GM19351 (cell line): ENCODE data around the gene RNASE13.
"Not testable (repeated sequence)": the region's sequence is repeated elsewhere in the genome, so short reads cannot be mapped to it uniquely, and the experiment has no call there.

Experiments
- ATAC-seq: cut with Tn5 transposase; IDR thresholded peaks from one replicate; pipeline ENCODE4 v1.9.1; 2021; ENCODE audit warnings: mild to moderate bottlenecking, moderate library complexity; ENCODE audit not compliant: unreplicated experiment

Gene RNASE13

GRCh38 chr14:21042918-21043317 lies 8.3 kb upstream of the RNASE13 start:
- ATAC-seq, result no peak

DNA sequence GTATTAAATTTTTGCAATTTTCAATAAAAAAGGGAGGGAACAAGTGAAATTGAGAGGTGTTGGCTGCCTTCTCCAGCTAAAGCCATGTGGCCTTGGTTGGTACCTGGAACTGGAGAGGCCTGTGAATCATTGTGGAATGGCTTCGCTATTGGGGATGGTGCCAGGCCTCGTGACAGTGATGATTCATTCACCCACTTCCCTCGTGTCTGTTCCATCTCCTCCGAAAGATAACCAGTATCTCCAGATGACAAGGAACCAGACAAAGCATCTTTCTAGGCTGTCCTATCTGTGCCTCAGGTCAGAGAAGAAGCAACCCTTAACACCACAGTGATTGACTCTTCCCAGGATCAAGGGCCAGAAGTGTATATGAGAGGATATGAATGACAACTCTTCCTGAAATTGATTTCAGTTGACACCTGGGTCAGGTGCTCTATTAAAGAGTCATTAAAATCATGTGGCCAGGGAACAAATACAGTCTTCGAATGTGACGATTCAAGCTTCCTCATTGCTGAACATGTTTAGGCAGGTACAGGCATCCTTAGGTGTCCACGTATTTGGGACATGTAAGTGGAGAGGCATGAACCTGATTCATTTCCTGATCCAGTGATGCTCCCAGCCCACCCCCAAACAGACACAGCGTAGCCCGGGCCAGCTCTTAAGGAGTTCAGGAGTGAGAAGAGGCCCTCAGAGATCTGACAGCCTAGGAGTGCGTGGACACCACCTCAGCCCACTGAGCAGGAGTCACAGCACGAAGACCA lies 7.2 kb upstream of the RNASE13 start, which contains the start of gene RNASE7:
Gene RNASE7 (plus strand): TSS at position 687 of the 758 bp plus-strand sequence. CDS start 631 bp downstream, outside the sequence.
- ATAC-seq, result no peak

GRCh38 chr14:21040941-21041340 lies 6.3 kb upstream of the RNASE13 start:
- ATAC-seq, result not testable (repeated sequence)

GRCh38 chr14:21040370-21040925 lies 5.8 kb upstream of the RNASE13 start:
- no peak for ATAC-seq

DNA sequence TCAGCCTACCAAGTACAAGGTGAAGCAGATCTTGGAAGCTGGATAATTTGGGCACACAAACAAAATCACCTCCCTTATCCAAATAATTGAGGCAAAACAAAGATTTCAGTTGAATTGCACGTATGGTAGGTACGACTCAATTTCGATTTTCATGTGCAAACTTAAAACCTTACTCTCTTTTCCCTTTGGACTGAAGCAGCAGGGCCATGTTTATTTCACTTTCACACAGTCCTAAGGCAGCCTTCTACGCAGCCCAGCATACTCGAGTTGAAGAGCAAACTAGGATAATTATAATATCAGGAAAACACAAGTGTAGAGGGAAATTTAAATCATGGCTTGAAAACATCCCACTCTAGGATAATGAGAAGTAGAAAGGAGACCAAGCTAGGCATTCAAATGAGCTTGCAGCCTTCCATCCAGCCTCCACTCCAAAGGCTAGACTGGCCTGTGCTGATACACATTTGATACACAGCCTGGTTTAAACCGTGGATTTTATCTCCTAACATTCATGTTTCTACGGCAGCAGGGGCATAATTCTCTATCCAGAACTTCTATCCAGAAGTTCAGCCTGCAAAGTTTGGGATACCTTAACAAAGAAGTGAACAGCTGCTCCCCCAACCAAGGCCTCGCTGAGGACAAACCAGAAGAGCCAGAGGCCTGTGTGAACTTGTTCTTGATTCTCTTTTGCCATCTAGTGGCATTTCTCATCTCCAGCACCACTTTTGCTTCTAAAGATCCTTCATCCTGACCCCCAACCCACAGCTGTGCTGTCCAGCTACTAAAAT lies 5.2 kb upstream of the RNASE13 start:
- ATAC-seq, result no peak

DNA sequence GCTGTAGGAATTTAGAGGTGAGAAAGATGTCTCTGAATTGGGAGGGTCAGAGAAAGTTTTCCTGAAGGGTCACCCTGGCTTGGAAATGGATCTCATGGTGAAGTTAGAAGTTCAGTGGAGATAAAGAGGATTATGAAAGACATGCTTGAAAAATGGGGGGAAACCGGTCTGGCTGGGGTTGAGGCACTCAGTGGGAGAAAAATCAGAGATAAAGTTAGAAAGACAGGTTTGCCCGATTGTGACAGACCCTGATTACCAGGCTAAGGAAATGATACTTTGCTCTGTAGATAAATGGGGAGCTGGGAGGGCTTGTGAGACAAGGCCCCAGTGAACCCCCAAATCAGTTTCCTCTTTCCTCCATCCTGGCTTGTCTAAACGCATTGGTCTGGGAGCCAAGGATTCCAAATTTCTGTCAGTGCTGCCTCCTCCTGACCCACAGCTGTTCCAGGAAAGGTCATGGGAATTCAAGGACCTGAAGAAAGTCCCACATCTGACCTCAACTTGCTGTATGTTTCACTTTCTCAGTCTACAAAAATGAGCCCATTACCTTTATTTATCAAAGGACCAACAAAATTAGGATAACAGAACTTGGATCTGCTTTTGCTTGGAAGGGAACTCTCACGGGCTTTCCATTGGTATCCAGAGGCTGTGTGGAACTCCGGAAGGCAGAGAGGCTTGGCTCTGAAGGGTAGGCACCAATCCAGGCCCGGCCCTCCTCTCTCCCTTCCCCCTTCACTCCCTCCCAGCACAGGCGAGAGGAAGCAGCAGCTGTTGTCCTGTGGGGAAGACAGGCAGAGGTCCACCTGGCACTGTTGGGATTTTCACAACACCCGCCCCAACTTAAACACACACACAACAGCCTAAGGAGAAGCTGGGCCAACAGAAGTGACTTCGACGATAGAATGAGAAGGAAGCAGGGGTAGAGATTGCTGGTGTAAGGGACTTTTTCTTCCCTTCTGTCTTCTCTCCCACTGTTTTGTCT lies 4.1 kb upstream of the RNASE13 start:
- ATAC-seq, result no peak

DNA sequence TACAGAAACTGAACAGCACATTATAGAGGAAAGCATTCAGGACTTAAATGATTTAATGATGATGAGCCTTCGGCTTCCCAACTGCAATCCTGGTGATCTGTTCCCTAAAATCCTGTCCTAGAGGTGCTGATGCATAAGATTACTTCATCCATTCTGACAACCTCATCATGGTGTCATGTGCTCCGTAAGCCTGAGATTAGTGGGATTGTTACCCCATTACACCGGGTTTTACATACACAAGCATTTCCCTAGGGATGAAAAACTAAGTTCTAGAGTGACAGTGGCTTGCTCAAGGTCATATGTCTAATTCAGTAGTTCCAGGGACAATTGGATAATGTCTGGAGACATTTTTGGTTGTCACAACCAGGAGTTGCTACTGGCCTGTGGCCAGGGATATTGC lies 2.5 kb upstream of the RNASE13 start:
- ATAC-seq, result no peak

DNA sequence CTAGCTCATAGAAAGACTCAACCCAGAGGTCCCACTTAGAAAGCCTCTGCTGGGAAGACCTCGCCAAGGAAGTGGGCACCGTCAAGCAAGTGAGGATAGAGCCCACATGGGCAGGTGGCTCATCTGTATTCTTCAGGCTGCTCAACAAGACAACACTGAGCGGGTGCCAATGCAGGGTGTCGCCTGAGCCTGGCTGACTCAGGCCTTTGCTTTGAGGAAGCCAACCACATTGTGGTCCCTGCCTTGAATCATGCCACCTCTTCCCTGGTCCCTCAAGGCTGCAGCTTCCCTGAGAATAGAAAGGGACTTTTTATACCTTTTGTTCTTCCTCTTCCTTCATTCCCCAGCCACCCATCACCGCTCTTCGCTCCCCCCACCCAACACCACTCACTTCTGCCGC lies 2.1 kb upstream of the RNASE13 start:
- ATAC-seq, result no peak

DNA sequence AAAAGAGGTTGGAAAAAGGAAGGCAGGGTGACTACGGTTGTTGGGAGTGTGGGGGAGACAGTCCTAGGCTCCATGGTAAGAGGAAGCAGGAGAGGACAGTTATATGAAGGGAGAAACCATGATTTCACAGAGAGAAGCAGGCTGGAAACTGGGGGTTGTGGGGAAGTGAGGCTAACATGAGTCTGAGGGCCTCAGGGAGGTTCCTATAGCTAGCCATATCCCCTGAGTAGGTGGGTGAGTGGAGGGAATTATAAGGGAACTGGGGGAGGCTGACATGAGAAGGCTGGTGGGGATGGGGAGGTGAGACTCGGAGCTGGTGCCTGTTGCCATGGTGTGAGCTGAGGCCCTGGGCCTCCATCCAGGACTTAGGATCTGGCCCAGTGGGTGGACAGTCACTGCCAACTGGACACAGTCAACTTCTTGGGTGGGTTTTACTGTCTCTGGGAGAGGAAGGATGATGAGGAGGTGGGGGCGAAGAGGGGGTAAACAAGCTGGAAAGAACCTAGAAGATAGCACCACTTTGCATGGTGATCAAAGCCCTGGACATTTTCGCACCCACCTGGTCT lies 1.4 kb downstream of the RNASE13 start:
- no peak for ATAC-seq

DNA sequence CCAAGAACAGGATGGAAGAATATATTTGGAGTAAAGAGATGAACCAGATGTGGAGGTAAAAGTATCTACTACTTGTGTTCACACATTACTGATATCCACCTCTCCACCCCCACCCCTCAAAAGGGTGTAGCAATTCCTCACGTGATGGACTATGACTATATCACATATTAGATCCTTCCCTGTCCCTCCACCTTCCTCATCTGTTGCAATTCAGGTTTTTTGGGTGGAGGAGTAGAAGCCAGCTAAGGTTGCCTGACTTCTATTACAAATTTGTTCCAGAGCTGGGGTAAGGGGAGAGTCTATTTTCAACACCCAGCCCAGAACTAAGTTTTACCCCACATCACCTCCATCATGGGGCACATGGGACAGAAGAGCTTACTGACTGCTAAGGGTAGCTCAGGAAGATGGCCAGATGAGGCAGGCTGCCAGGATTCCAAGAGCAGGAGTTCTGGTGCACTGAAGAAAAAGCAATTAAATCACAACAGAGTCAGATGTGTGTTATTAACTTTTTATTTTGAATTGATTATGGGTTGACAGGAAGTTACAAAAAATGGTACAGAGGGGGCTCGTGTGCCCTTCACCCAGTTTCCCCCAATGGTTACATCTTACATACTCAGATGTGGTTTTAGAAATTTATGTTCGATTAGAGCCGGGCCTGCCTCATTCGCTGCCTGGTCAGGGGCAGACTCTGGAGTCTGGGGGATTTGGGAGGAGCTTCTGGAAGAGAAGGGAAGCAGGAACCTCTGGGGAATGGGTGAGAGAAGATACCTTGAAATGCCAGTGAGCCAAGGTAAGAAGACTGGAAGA lies 2.1 kb downstream of the RNASE13 start:
- no peak for ATAC-seq

DNA sequence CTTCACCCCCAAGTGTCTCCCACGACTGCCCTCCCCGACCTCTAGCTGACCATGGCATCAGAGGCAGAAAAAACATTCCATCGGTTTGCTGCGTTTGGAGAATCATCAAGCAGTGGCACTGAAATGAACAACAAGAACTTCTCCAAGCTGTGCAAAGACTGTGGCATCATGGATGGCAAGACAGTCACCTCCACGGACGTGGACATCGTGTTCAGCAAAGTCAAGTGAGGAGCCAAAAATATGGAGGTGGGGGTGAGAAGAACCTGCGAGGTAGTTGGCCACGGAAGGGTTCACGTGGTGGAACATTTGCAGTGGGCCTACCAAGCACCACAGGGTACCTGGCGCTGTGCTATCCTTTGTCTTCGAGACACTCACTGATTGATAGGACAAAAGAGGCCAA lies 4.1 kb downstream of the RNASE13 start:
- no peak for ATAC-seq

- ATAC-seq, result no peak
Observed at GRCh38 chr14:21029917-21030316, 4.7 kb downstream of the RNASE13 start, which contains the start of gene TPPP2. Gene TPPP2 (plus strand): TSS chr14:21030217. CDS start chr14:21030582, 365 bp downstream.

DNA sequence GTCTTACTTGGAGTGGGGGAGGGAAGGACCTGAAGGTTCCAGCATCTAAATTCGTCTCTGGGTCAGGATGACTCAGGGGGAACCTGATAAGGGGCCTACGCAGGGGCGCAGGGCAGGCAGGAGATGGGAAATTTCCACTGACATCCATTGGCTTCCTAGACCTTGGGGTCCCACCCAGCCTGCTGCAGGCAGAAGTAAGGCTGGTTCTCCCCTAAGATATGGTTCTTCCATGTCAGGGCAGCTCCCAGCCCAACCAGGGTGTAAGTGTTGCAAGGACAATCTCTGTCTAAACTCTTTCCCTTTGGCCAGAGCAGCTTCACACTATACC lies 7.7 kb downstream of the RNASE13 start:
- ATAC-seq, result no peak

DNA sequence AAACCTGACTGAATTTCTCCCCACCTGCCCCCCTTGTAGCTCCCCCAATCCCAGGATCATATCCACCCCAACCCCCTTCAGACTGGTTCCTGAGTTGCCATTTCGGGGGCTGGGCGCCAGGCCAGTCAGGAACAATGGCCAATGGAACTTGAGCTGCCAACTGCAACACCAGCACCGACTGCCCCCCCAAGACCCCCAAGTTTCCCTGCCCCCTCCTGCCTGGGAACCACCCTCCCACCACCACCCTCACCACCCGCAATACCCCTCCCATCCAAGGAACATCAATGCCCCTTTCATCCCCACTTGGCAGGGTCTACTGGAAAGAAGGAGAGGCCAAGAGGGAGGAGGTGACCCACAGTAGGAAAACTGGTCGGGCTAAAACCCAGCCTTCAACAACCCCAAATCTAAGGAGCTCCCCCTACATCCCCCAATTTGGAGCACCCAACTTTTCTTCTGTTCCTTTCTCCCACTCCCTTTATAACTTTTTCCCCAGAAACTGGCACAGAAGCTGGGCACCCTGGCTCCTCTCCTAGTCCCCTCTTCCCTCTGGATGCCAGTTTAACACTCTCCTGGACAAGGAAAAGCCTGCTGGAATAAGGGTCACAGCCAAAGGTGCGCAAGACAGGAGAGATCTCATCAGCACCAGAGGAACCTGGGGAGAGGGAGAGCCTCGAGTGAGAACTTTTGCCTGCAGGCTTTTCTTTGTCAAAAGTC lies 8.2 kb downstream of the RNASE13 start:
- no peak for ATAC-seq

- no peak for ATAC-seq
Observed at GRCh38 chr14:21025371-21026273, 9.0 kb downstream of the RNASE13 start.

DNA sequence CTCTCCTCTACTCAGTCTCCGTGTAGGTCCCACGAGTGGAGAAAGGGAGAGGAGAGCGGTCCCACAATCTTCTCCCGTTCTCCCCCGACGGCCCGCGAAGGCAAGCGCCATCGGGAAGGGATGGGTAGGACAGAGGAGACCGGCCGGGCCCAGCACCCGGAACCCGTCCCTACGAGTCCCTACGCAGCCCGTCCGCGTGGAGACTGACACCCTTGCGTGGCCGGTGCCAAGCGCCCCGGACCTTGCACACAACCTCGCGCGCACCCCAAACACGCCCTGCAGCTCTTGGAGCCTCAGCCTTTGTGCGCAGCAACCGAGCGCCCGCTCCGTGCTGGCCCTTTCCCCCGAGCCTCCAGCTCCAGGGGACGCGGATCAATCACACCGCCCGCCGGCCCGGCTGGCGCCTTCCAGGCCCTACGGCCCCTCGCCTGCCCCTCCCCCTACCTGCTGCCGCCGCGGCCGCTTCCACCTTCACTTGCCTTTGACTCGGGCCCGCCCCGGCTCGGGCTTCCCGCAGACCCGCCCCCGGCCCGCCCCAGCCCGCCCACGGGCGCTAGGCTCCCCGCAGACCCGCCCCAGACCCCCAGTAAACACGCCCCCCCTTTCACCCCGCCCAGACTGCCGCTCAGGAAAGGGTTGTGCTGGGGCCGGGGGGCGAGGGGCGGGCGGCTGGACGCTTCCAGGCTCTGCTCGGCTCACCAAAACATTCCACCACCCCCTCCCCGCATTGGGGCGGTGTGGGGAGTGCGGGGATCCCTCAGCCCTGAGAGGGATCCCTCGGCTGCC lies 9.8 kb downstream of the RNASE13 start, which contains the start of gene NDRG2:
Gene NDRG2 (minus strand): TSS at position 477 of the 786 bp plus-strand sequence. CDS start 1,746 bp downstream, outside the sequence.
- no peak for ATAC-seq
